ENCODE data around the gene CDC42BPA. TPM values are rescaled to one million over a fixed set of nuclear protein-coding genes. Genes with fewer than 3 reads are reported as not detected.
A peak's percentile ranks its signal among the peaks of the same experiment; 100 is the strongest.

CDC42BPA gene
- polyA plus RNA-seq, 1 of the 3 experiments (the other 2 are of a cell fraction), result 6.8 TPM

DNA sequence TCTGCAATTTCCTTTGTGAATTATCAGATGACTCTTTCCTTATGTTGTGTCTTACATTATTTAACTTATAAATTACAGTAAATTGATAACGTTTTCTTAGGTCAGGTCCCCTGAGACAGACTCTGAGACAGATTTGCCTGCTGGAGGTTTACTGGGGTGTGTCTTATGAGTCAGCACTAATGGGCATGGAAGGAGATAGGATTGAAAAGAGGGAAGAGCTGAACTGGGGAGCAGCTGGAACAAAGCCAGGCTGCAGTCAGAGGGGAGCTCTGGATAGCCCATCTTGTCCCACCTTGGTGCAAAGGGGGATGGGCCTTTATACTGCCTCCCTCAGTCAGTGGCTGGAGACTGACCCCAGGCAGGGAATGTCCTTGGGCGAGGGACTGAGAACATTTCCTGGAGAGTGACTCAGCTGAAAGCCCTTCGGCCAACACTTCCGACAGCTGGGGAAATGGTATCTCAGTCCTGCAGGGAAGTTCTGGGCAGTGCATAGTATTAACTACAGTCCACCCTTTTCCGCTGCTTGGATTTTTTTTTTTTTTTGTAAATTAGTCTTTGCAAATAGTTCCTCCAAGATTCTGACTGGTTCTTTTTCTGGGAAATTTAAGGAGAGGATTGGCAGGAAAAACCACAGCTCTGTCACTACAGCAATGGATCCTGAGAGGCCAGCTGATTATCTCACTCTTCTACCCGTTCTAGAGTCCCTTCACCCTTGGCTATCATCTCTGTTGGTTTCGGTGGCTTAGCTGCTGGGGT lies 39.1 kb upstream of the CDC42BPA start:
- CTCF ChIA-PET, result no interaction called here

DNA sequence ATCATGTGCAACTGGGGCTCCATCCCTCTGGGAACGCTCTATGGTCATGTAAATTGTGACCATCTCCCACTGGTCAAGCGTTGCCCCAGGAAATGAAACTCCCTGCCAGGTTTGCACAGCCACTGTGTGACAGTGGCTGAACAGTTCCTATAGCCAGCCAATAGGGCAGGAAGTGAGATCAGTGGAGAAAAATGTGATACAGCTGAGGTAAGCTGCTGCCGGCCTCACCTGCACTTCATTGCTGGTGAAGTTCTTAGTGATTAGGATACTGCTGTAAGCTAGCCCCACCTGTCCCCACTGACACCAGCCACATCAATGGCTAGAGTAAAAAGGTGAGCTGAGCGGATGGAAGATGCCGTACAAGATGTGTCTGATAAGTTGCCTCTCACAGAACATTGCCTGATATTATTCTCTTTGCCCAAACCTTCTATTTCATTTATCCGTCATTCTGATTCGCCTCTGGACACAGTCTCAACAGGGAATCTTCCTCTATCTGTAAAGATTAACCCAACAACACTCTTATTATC lies 38.4 kb upstream of the CDC42BPA start:
- no peaks in the 10 kb centered on the region for H3K9me2 ChIP-seq
- H3K27ac ChIP-seq (ENCODE audit: low read depth in 2 of 2, low read length in 1 of 2), result peak overlapping the region; percentile 71 to 81
- H3K4me3 ChIP-seq (ENCODE audit: low read depth in 2 of 2, low read length in 1 of 2), result no peak overlapping the region
- H2AFZ ChIP-seq (ENCODE audit: low read depth), result peak overlapping the region; percentile 60; the same call in 1 of the 2 replicates
- H3K4me2 ChIP-seq, result peak overlapping the region; percentile 79
- H3K4me1 ChIP-seq (ENCODE audit: control insufficient read depth in 1 of 2, insufficient read depth in 2 of 2, low read depth in 1 of 2, low read length in 1 of 2), result peaks cover 14 to 18% of the 10 kb centered on the region in 2 experiments
- CTCF ChIA-PET, result no interaction called here
- no peaks in the 10 kb centered on the region for H4K20me1 ChIP-seq (ENCODE audit: insufficient read depth)
- no peaks in the 10 kb centered on the region for H3K27me3 ChIP-seq (ENCODE audit: insufficient read depth)
- H3K36me3 ChIP-seq (replicated peaks in 1 of 2; ENCODE audit: control insufficient read depth in 1 of 2, insufficient read depth in 2 of 2, low read length in 1 of 2), result no peaks in the 10 kb centered on the region
- POLR2A ChIA-PET, result no interaction called here
- no peak for DNase-seq
- H3K79me2 ChIP-seq (ENCODE audit: insufficient read depth), result no peaks in the 10 kb centered on the region
- H3K9ac ChIP-seq, result no peak overlapping the region
- no peaks in the 10 kb centered on the region for H3K9me3 ChIP-seq
- WGBS (ENCODE audit: low lambda C conversion rate), result 75% methylated on average over 7 of the region's 7 CpGs
- peaks cover 20% of the 10 kb centered on the region for H3F3A ChIP-seq (replicated peaks; ENCODE audit: insufficient read depth)
- TF ChIP-seq RXRA (IDR thresholded peaks at IDR 0.05; ENCODE audit: borderline replicate concordance, low read depth) (no peak), YY1 (IDR thresholded peaks at IDR 0.05; ENCODE audit: low read depth) (no peak), FOSL2 (IDR thresholded peaks at IDR 0.05; ENCODE audit: borderline replicate concordance, low read depth) (no peak), NFIC (IDR thresholded peaks at IDR 0.05; ENCODE audit: borderline replicate concordance) (no peak), ELF1 (IDR thresholded peaks at IDR 0.05) (no peak), EP300 (IDR thresholded peaks at IDR 0.05; ENCODE audit: borderline replicate concordance in 1 of 2, low read depth in 1 of 2, low read length in 1 of 2) (no peak), EZH2phosphoT487 (IDR thresholded peaks at IDR 0.05; ENCODE audit: borderline replicate concordance, low read depth) (no peak)
- TF ChIP-seq, protein P1, sequence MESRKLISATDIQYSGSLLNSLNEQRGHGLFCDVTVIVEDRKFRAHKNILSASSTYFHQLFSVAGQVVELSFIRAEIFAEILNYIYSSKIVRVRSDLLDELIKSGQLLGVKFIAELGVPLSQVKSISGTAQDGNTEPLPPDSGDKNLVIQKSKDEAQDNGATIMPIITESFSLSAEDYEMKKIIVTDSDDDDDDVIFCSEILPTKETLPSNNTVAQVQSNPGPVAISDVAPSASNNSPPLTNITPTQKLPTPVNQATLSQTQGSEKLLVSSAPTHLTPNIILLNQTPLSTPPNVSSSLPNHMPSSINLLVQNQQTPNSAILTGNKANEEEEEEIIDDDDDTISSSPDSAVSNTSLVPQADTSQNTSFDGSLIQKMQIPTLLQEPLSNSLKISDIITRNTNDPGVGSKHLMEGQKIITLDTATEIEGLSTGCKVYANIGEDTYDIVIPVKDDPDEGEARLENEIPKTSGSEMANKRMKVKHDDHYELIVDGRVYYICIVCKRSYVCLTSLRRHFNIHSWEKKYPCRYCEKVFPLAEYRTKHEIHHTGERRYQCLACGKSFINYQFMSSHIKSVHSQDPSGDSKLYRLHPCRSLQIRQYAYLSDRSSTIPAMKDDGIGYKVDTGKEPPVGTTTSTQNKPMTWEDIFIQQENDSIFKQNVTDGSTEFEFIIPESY (IDR thresholded peaks at IDR 0.05; ENCODE audit: borderline replicate concordance, low read depth), result no peak
- TF ChIP-seq, protein P2, sequence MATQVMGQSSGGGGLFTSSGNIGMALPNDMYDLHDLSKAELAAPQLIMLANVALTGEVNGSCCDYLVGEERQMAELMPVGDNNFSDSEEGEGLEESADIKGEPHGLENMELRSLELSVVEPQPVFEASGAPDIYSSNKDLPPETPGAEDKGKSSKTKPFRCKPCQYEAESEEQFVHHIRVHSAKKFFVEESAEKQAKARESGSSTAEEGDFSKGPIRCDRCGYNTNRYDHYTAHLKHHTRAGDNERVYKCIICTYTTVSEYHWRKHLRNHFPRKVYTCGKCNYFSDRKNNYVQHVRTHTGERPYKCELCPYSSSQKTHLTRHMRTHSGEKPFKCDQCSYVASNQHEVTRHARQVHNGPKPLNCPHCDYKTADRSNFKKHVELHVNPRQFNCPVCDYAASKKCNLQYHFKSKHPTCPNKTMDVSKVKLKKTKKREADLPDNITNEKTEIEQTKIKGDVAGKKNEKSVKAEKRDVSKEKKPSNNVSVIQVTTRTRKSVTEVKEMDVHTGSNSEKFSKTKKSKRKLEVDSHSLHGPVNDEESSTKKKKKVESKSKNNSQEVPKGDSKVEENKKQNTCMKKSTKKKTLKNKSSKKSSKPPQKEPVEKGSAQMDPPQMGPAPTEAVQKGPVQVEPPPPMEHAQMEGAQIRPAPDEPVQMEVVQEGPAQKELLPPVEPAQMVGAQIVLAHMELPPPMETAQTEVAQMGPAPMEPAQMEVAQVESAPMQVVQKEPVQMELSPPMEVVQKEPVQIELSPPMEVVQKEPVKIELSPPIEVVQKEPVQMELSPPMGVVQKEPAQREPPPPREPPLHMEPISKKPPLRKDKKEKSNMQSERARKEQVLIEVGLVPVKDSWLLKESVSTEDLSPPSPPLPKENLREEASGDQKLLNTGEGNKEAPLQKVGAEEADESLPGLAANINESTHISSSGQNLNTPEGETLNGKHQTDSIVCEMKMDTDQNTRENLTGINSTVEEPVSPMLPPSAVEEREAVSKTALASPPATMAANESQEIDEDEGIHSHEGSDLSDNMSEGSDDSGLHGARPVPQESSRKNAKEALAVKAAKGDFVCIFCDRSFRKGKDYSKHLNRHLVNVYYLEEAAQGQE (IDR thresholded peaks at IDR 0.05; ENCODE audit: low read depth, low read length), result no peak
- TF ChIP-seq, protein P3, sequence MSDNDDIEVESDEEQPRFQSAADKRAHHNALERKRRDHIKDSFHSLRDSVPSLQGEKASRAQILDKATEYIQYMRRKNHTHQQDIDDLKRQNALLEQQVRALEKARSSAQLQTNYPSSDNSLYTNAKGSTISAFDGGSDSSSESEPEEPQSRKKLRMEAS (IDR thresholded peaks at IDR 0.05; ENCODE audit: low read depth), result no peak

More for the DNA sequence above, 39.1 kb upstream of the CDC42BPA start:
- Histone ChIP-seq H3K9ac (no peak overlapping the region), H3K4me1 (ENCODE audit: control insufficient read depth in 1 of 2, insufficient read depth in 2 of 2, low read depth in 1 of 2, low read length in 1 of 2) (peaks cover 14 to 18% of the 10 kb centered on the region in 2 experiments), H2AFZ (ENCODE audit: low read depth) (peak overlapping the region; percentile 60; the same call in 1 of the 2 replicates), H3K9me2 (no peaks in the 10 kb centered on the region), H3K4me3 (ENCODE audit: low read depth in 2 of 2, low read length in 1 of 2) (no peak overlapping the region), H3K27ac (ENCODE audit: low read depth in 2 of 2, low read length in 1 of 2) (peak overlapping the region; percentile 71 to 81), H3K4me2 (peak overlapping the region; percentile 79), H3K27me3 (ENCODE audit: insufficient read depth) (no peaks in the 10 kb centered on the region), H4K20me1 (ENCODE audit: insufficient read depth) (no peaks in the 10 kb centered on the region), H3K9me3 (no peaks in the 10 kb centered on the region), H3K36me3 (replicated peaks in 1 of 2; ENCODE audit: control insufficient read depth in 1 of 2, insufficient read depth in 2 of 2, low read length in 1 of 2) (no peaks in the 10 kb centered on the region), H3F3A (replicated peaks; ENCODE audit: insufficient read depth) (peaks cover 20% of the 10 kb centered on the region), H3K79me2 (ENCODE audit: insufficient read depth) (no peaks in the 10 kb centered on the region)
- WGBS (ENCODE audit: low lambda C conversion rate), result 22% methylated on average over 7 of the region's 7 CpGs
- DNase-seq, result no peak
- TF ChIP-seq NFIC (IDR thresholded peaks at IDR 0.05; ENCODE audit: borderline replicate concordance) (peak; percentile 52), ELF1 (IDR thresholded peaks at IDR 0.05) (peak; percentile 70), RCOR1 (IDR thresholded peaks at IDR 0.05; ENCODE audit: low read length) (no peak), MEF2A (IDR thresholded peaks at IDR 0.05; ENCODE audit: borderline replicate concordance, low read depth) (no peak), GABPA (IDR thresholded peaks at IDR 0.05; ENCODE audit: low read depth) (no peak), MXI1 (IDR thresholded peaks at IDR 0.05; ENCODE audit: low read depth, low read length) (no peak), FOSL2 (IDR thresholded peaks at IDR 0.05; ENCODE audit: borderline replicate concordance, low read depth) (peak; percentile 82), SIN3A (IDR thresholded peaks at IDR 0.05; ENCODE audit: borderline replicate concordance, low read depth, low read length) (peak; percentile 86; the same call in 1 of the 2 replicates), TCF12 (IDR thresholded peaks at IDR 0.05) (peak; percentile 79), JUND (IDR thresholded peaks at IDR 0.05) (peak; percentile 76), RXRA (IDR thresholded peaks at IDR 0.05; ENCODE audit: borderline replicate concordance, low read depth) (peak; percentile 80), TEAD4 (IDR thresholded peaks at IDR 0.05; ENCODE audit: borderline replicate concordance, insufficient read depth) (0 out of 2 replicates have a peak, but pooled peaks have one; percentile 66), TAF1 (IDR thresholded peaks at IDR 0.05; ENCODE audit: borderline replicate concordance, low read depth, low read length) (peak; percentile 34; the same call in 1 of the 2 replicates), FOXM1 (IDR thresholded peaks at IDR 0.05; ENCODE audit: low read depth) (no peak), EP300 (IDR thresholded peaks at IDR 0.05; ENCODE audit: borderline replicate concordance in 1 of 2, low read depth in 1 of 2, low read length in 1 of 2) (peak in 1 of 2 experiments; percentile 47; a peak in 1 of 4 replicates)
- TF ChIP-seq, protein P3 (IDR thresholded peaks at IDR 0.05; ENCODE audit: low read depth), result peak; percentile 43; the same call in 1 of the 2 replicates
- TF ChIP-seq, protein P4, sequence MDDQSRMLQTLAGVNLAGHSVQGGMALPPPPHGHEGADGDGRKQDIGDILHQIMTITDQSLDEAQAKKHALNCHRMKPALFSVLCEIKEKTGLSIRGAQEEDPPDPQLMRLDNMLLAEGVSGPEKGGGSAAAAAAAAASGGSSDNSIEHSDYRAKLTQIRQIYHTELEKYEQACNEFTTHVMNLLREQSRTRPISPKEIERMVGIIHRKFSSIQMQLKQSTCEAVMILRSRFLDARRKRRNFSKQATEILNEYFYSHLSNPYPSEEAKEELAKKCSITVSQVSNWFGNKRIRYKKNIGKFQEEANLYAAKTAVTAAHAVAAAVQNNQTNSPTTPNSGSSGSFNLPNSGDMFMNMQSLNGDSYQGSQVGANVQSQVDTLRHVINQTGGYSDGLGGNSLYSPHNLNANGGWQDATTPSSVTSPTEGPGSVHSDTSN (IDR thresholded peaks at IDR 0.05), result peak; percentile 72; the same call in 1 of the 2 replicates
- POLR2A ChIA-PET, result no interaction called here
